H9 (cell line): ENCODE data around the gene EHF. TPM values are rescaled to one million over a fixed set of nuclear protein-coding genes. Genes with fewer than 3 reads are reported as not detected.

Experiments
- DNase-seq: peaks from one replicate; pipeline ENCODE4 v3.0.0-alpha.2; 2017
- H2AFZ ChIP-seq: one replicate; pipeline ENCODE4 v1.6.1; 2013; ENCODE audit warnings: mild to moderate bottlenecking, low read length, control low read depth, moderate library complexity
- H2AK5ac ChIP-seq: 2 replicates; pipeline ENCODE4 v1.6.1; 2013; ENCODE audit warnings: low read length, control low read depth, mixed read lengths; ENCODE audit not compliant: insufficient read length
- H2BK120ac ChIP-seq: one replicate; pipeline ENCODE4 v1.6.1; 2013; ENCODE audit warnings: low read depth, mild to moderate bottlenecking, low read length, control low read depth, inconsistent platforms; ENCODE audit not compliant: poor library complexity, severe bottlenecking
- H2BK12ac ChIP-seq: 2 replicates; pipeline ENCODE4 v1.6.1; 2013; ENCODE audit warnings: low read length, control low read depth, mixed read lengths, low read depth; ENCODE audit not compliant: insufficient read length
- H2BK15ac ChIP-seq: 2 replicates; pipeline ENCODE4 v1.6.1; 2013; ENCODE audit warnings: low read depth, low read length, control low read depth
- H2BK20ac ChIP-seq: one replicate; pipeline ENCODE4 v1.6.1; 2013; ENCODE audit warnings: low read depth, mild to moderate bottlenecking, low read length, control low read depth, inconsistent platforms; ENCODE audit not compliant: poor library complexity, severe bottlenecking
- H2BK5ac ChIP-seq: 2 replicates; pipeline ENCODE4 v1.6.1; 2013; ENCODE audit warnings: low read length, control low read depth, mixed read lengths; ENCODE audit not compliant: insufficient read length
- H3K14ac ChIP-seq: 2 replicates; pipeline ENCODE4 v1.6.1; 2013; ENCODE audit warnings: low read length, control low read depth; ENCODE audit not compliant: insufficient read depth
- H3K18ac ChIP-seq: 2 replicates; pipeline ENCODE4 v1.6.1; 2013; ENCODE audit warnings: low read depth, mild to moderate bottlenecking, mixed read lengths, low read length, control low read depth; ENCODE audit not compliant: insufficient read length
- H3K23ac ChIP-seq: 2 replicates; pipeline ENCODE4 v1.6.1; 2013; ENCODE audit warnings: low read length, control low read depth, mixed read lengths, low read depth; ENCODE audit not compliant: insufficient read length
- H3K23me2 ChIP-seq: 2 replicates; pipeline ENCODE4 v1.6.1; 2013; ENCODE audit warnings: low read depth, mild to moderate bottlenecking, mixed read lengths, low read length, control low read depth; ENCODE audit not compliant: insufficient read length, poor library complexity, severe bottlenecking
- H3K27ac ChIP-seq: 2 replicates; pipeline ENCODE4 v1.5.1; 2013; ENCODE audit warnings: low read length, control low read depth, mixed read lengths, low read depth; ENCODE audit not compliant: insufficient read length
- H3K27me3 ChIP-seq: 2 replicates; pipeline ENCODE4 v1.6.1; 2013; ENCODE audit warnings: low read length, control low read depth, inconsistent platforms; ENCODE audit not compliant: insufficient read depth
- H3K4ac ChIP-seq: 2 replicates; pipeline ENCODE4 v1.6.1; 2013; ENCODE audit warnings: low read depth, mild to moderate bottlenecking, control low read depth, inconsistent platforms, low read length, moderate library complexity
- H3K4me1 ChIP-seq: 2 replicates; pipeline ENCODE4 v1.6.1; 2013; ENCODE audit warnings: low read length, control low read depth, inconsistent platforms; ENCODE audit not compliant: insufficient read depth
- H3K4me2 ChIP-seq: 2 replicates; pipeline ENCODE4 v1.6.1; 2013; ENCODE audit warnings: low read length, control low read depth, mixed read lengths; ENCODE audit not compliant: insufficient read length, insufficient read depth
- H3K56ac ChIP-seq: 2 replicates; pipeline ENCODE4 v1.6.1; 2013; ENCODE audit warnings: low read depth, mild to moderate bottlenecking, mixed read lengths, low read length, control low read depth; ENCODE audit not compliant: insufficient read length
- H3K79me1 ChIP-seq: 2 replicates; pipeline ENCODE4 v1.6.1; 2013; ENCODE audit warnings: low read depth, mild to moderate bottlenecking, moderate library complexity, low read length, control low read depth, inconsistent platforms; ENCODE audit not compliant: insufficient read depth, poor library complexity, severe bottlenecking
- H3K79me2 ChIP-seq: 2 replicates; pipeline ENCODE4 v1.6.1; 2013; ENCODE audit warnings: low read length, control low read depth, inconsistent platforms; ENCODE audit not compliant: insufficient read depth
- H3K9ac ChIP-seq: 2 replicates; pipeline ENCODE4 v1.6.1; 2013; ENCODE audit warnings: low read length, control low read depth, mixed read lengths; ENCODE audit not compliant: insufficient read length; ENCODE audit errors: extremely low read depth
- H3K9me3 ChIP-seq: one replicate; pipeline ENCODE4 v1.6.1; 2013; ENCODE audit warnings: low read depth, low read length, inconsistent platforms; ENCODE audit not compliant: control insufficient read depth
- H3T11ph ChIP-seq: one replicate; pipeline ENCODE4 v1.6.1; 2013; ENCODE audit warnings: mild to moderate bottlenecking, low read length, control low read depth, inconsistent platforms
- H4K20me1 ChIP-seq: one replicate; pipeline ENCODE4 v1.6.1; 2013; ENCODE audit not compliant: control insufficient read depth, insufficient read length, insufficient read depth
- H4K5ac ChIP-seq: 2 replicates; pipeline ENCODE4 v1.6.1; 2013; ENCODE audit warnings: low read depth, mild to moderate bottlenecking, mixed read lengths, low read length, control low read depth; ENCODE audit not compliant: insufficient read length
- H4K8ac ChIP-seq: replicated peaks from 2 replicates; pipeline ENCODE4 v1.6.1; 2013; ENCODE audit warnings: low read length, control low read depth, mixed read lengths, low read depth; ENCODE audit not compliant: insufficient read length
- H4K91ac ChIP-seq: 2 replicates; pipeline ENCODE4 v1.6.1; 2013; ENCODE audit warnings: low read depth, mild to moderate bottlenecking, moderate library complexity, mixed read lengths, low read length, control low read depth; ENCODE audit not compliant: insufficient read length
- H3K27ac Mint-ChIP-seq, 3 experiments: 2 replicates in 2 of 3; 3 replicates in 1 of 3; pipeline ENCODE4 v1.8.0; 2020 to 2021; ENCODE audit warnings: mixed read lengths in 3 of 3, mild to moderate bottlenecking in 1 of 3, moderate library complexity in 1 of 3
- H3K27me3 Mint-ChIP-seq: 2 replicates; pipeline ENCODE4 v1.8.0; 2021; ENCODE audit warnings: low read depth, mild to moderate bottlenecking, moderate library complexity, mixed read lengths
- H3K36me3 Mint-ChIP-seq, 3 experiments: 2 replicates in 2 of 3; 3 replicates in 1 of 3; pipeline ENCODE4 v1.8.0; 2020 to 2021; ENCODE audit warnings: low read depth in 3 of 3, mixed read lengths in 3 of 3; ENCODE audit not compliant: insufficient read depth in 1 of 3
- H3K4me1 Mint-ChIP-seq, 2 experiments: 2 replicates each; pipeline ENCODE4 v1.8.0; 2020; ENCODE audit warnings: mixed read lengths in 2 of 2
- H3K4me3 Mint-ChIP-seq, 2 experiments: 2 replicates in 1 of 2; 3 replicates in 1 of 2; pipeline ENCODE4 v1.8.0; 2020 to 2021; ENCODE audit warnings: mild to moderate bottlenecking in 2 of 2, mixed read lengths in 2 of 2, moderate library complexity in 1 of 2
- H3K9me3 Mint-ChIP-seq, 2 experiments: 2 replicates in 1 of 2; 3 replicates in 1 of 2; pipeline ENCODE4 v1.8.0; 2020; ENCODE audit warnings: mild to moderate bottlenecking in 2 of 2, mixed read lengths in 2 of 2, moderate library complexity in 1 of 2
- CTCF ChIP-seq: fragments of 200-600 bp; sonication (generic); conservative IDR thresholded peaks from 3 replicates; pipeline ENCODE4 v1.8.0; 2021; ENCODE audit warnings: antibody characterized with exemption, mild to moderate bottlenecking
- WGBS: extraction: QIAGEN DNeasy Blood & Tissue Kit; methylation state at CpG from one replicate; pipeline ENCODE4 v1.1.7; 2013; ENCODE audit warnings: missing lambda C conversion rate, low lambda C conversion rate, mixed read lengths; ENCODE audit not compliant: insufficient read length; ENCODE audit errors: extremely low coverage; 5-methylcytosine and 5-hydroxymethylcytosine counted together
- total RNA-seq: library from RNA; stranded (reverse); gene quantifications from 2 replicates; pipeline ENCODE4 v1.2.1, GENCODE V29; 2021

The EHF gene
- total RNA-seq, 1 experiment from 2014 or later, result not detected

GRCh38 chr11:34674038-34674437 lies 53.1 kb downstream of the EHF start:
- no peak overlapping the region for H2AK5ac ChIP-seq
- H2AFZ ChIP-seq, result no peak overlapping the region
- Mint-ChIP-seq H3K9me3 (no peaks in the 10 kb centered on the region; a peak in 1 of 5 replicates), H3K27ac (no peak overlapping the region), H3K27me3 (no peaks in the 10 kb centered on the region), H3K36me3 (no peaks in the 10 kb centered on the region), H3K4me1 (peaks cover 5% of the 10 kb centered on the region in 2 experiments; a peak in 3 of 4 replicates), H3K4me3 (no peak overlapping the region)
- no peak for DNase-seq
- no peak overlapping the region for H4K5ac ChIP-seq
- no peak overlapping the region for H2BK20ac ChIP-seq
- H3K4ac ChIP-seq, result no peak overlapping the region
- WGBS, result no CpG with 5 or more reads among the region's 1 CpG
- H3K23ac ChIP-seq, result no peak overlapping the region
- H3K56ac ChIP-seq, result no peak overlapping the region
- no peaks in the 10 kb centered on the region for H3K79me1 ChIP-seq
- TF ChIP-seq CTCF, result no peak
- H3K9me3 ChIP-seq, result no peaks in the 10 kb centered on the region
- no peak overlapping the region for H3K18ac ChIP-seq
- H3K23me2 ChIP-seq, result no peaks in the 10 kb centered on the region
- no peak overlapping the region for H3T11ph ChIP-seq
- H3K4me1 ChIP-seq, result 0 out of 2 replicates have a peak, but pooled peaks cover 2% of the 10 kb centered on the region
- no peaks in the 10 kb centered on the region for H3K79me2 ChIP-seq
- no peak overlapping the region for H2BK12ac ChIP-seq
- no peak overlapping the region for H3K14ac ChIP-seq
- no peak overlapping the region for H2BK5ac ChIP-seq
- no peaks in the 10 kb centered on the region for H3K27me3 ChIP-seq
- no peak overlapping the region for H3K27ac ChIP-seq
- no peak overlapping the region for H3K4me2 ChIP-seq
- no peaks in the 10 kb centered on the region for H4K20me1 ChIP-seq
- H2BK15ac ChIP-seq, result no peak overlapping the region
- H2BK120ac ChIP-seq, result no peak overlapping the region
- no peak overlapping the region for H4K8ac ChIP-seq
- H3K9ac ChIP-seq, result no peak overlapping the region
- H4K91ac ChIP-seq, result no peak overlapping the region
